GM15510 (cell line): Measurements from ENCODE around the gene DHCR7.

Source experiments
- POLR2A ChIP-seq: IDR thresholded peaks from 3 replicates; pipeline ENCODE4 v1.6.1; 2011; ENCODE audit warnings: borderline replicate concordance; ENCODE audit not compliant: insufficient read length; ENCODE audit errors: extremely low read depth

Gene DHCR7

GRCh38 chr11:71448257-71449171, at the start of gene DHCR7:
TSS of gene DHCR7 (minus strand) at chr11:71448393. CDS start at chr11:71444952, 3,441 bp downstream.
- TF ChIP-seq POLR2A = peak; percentile 79

GRCh38 chr11:71496421-71496820, 48.2 kb upstream of the DHCR7 start:
- no peak for TF ChIP-seq POLR2A

GRCh38 chr11:71495286-71496230, 47.4 kb upstream of the DHCR7 start:
- no peak for TF ChIP-seq POLR2A

- no peak for TF ChIP-seq POLR2A
These were observed 43.7 kb upstream of the DHCR7 start for GRCh38 chr11:71491940-71492339.

GRCh38 chr11:71491531-71491930, 43.3 kb upstream of the DHCR7 start:
- no peak for TF ChIP-seq POLR2A

- TF ChIP-seq POLR2A = no peak
These were observed 42.7 kb upstream of the DHCR7 start for GRCh38 chr11:71490731-71491390.

GRCh38 chr11:71490044-71490730, 42.0 kb upstream of the DHCR7 start:
- no peak for TF ChIP-seq POLR2A

GRCh38 chr11:71489311-71490043, 41.3 kb upstream of the DHCR7 start:
- TF ChIP-seq POLR2A = no peak

- TF ChIP-seq POLR2A = no peak
These were observed 40.6 kb upstream of the DHCR7 start for GRCh38 chr11:71488681-71489270.

GRCh38 chr11:71486320-71486719, 38.1 kb upstream of the DHCR7 start:
- no peak for TF ChIP-seq POLR2A

GRCh38 chr11:71485466-71485865, 37.3 kb upstream of the DHCR7 start:
- TF ChIP-seq POLR2A = no peak

GRCh38 chr11:71485063-71485399, 36.8 kb upstream of the DHCR7 start:
- TF ChIP-seq POLR2A = no peak

GRCh38 chr11:71484248-71485062, 36.3 kb upstream of the DHCR7 start:
- TF ChIP-seq POLR2A = no peak

- TF ChIP-seq POLR2A = no peak
These were observed 35.5 kb upstream of the DHCR7 start for GRCh38 chr11:71483692-71484091.
